ENCODE measurements around the gene EGR2. TPM values are rescaled to one million over a fixed set of nuclear protein-coding genes. Genes with fewer than 3 reads are reported as not detected.

Gene EGR2
- total and polyA plus RNA-seq, 7 donors: 0.24 to 1.2 (median 0.67) TPM

DNA sequence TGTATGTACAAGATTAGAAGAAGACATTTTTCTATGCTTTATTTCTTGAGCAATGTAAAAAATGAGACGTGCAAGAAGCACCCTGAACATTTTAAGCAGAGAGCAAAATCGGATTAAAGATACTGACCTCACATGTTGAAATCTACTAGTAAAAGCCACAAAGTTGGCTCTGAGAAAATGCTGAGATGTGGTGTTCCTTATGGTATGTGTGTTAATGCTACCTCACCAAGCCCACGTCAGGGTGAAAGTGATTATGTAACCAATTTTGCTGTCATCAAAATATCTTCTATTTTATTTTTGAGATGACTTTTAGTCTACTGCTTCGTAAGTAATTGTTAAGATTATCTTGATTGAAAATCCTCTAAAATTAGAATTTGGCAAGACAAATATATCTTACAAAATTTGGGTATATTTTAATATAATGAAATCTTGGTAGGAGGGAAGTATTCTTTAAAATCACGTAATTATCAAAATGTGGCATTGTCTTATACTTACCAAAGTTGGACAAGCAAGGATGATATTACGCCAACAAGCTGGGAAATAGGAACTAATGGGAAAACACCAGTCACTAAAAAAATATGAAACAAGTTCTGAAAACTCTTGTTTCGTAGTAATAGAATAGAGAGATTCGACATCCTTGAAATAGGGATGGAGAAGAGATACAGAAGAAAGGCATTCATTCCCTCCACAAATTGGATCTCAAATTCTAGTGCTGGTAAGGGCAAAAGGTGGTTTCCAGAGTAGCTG is 5.8 kb downstream of the EGR2 start:
- peaks cover 34% of the 10 kb centered on the region for H3K4me1 ChIP-seq
- H3K36me3 ChIP-seq (ENCODE audit: insufficient read depth in 1 of 2, low read depth in 1 of 2): peaks cover 0 to 16% of the 10 kb centered on the region in 2 donors
- ATAC-seq: no peak
- no peak for DNase-seq
- no peak for TF ChIP-seq CTCF (IDR thresholded peaks at IDR 0.05)
- H3K27ac ChIP-seq: no peak overlapping the region
- intact Hi-C loops (cut with DNase I): loop anchor here (10.0 kb wide), 3 partner anchors 274 to 376 kb away; partner anchors contain the start of gene NRBF2 (in 1 of the 2)
- H3K27me3 ChIP-seq (ENCODE audit: insufficient read depth in 3 of 3, low read length in 2 of 3): peaks cover 0 to 18% (median 9%) of the 10 kb centered on the region in 3 donors
- H3K4me3 ChIP-seq: no peak overlapping the region
- WGBS, 3 donors: 92 to 94% (median 93%) methylated on average over 8 of the region's 8 CpGs
- H3K9me3 ChIP-seq: no peaks in the 10 kb centered on the region

DNA sequence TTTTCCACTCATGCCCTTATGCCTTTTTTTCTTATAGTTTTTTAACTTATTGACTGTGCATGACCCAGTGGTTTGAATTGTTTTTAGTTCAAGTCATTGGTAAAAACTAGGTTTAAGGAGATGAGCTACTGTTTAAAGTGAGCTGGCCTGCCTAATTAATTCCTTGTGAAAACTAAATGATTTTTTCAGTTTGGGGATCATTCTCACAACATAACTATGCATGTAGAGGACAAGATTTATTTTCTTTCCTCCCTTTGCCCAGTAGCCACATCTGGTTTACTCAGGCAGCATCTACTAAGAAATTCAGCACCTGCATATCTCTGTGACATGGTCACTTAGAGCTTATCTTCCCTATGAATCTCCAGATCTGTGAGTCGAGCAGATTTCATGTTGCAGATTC is 9.9 kb downstream of the EGR2 start:
- Histone ChIP-seq H3K4me3 (peak overlapping the region; percentile 91), H3K9me3 (no peaks in the 10 kb centered on the region), H3K27ac (peak overlapping the region; percentile 97), H3K36me3 (ENCODE audit: insufficient read depth in 1 of 2, low read depth in 1 of 2) (peaks cover 0 to 11% of the 10 kb centered on the region in 2 donors), H3K27me3 (ENCODE audit: insufficient read depth in 3 of 3, low read length in 2 of 3) (no peaks in the 10 kb centered on the region), H3K4me1 (peaks cover 26% of the 10 kb centered on the region)
- TF ChIP-seq CTCF (IDR thresholded peaks at IDR 0.05): no peak
- WGBS, 3 donors: 10 to 26% (median 13%) methylated on average over 1 of the region's 1 CpG
- ATAC-seq (no peak), DNase-seq (no peak)
- intact Hi-C loops (cut with DNase I): no loop called here

- Histone ChIP-seq H3K4me1 (peaks cover 26% of the 10 kb centered on the region), H3K9me3 (no peaks in the 10 kb centered on the region), H3K27ac (peak overlapping the region; percentile 97), H3K4me3 (peak overlapping the region; percentile 91), H3K27me3 (ENCODE audit: insufficient read depth in 3 of 3, low read length in 2 of 3) (peaks cover 0 to 5% (median 0%) of the 10 kb centered on the region in 3 donors), H3K36me3 (ENCODE audit: insufficient read depth in 1 of 2, low read depth in 1 of 2) (peaks cover 0 to 4% of the 10 kb centered on the region in 2 donors)
- peak; percentile 29 to 60 for DNase-seq
- intact Hi-C loops (cut with DNase I): no loop called here
- no peak for TF ChIP-seq CTCF (IDR thresholded peaks at IDR 0.05)
- WGBS, 3 donors: 1 to 2% (median 2%) methylated on average over 69 to 77 of the region's 77 CpGs
- ATAC-seq: peak; percentile 5 to 39 (median 26)
These were observed 10.7 kb downstream of the EGR2 start for GRCh38 chr10:62805231-62806099.

GRCh38 chr10:62804356-62805230 is 11.6 kb downstream of the EGR2 start, which contains the start of gene ADO:
TSS of gene ADO (plus strand) at chr10:62804720. CDS start at chr10:62805060, 340 bp downstream.
- DNase-seq: peak; percentile 87 to 95
- Histone ChIP-seq H3K4me3 (peak within 1 kb of the TSS; percentile 91), H3K9me3 (no peaks in the 10 kb centered on the region), H3K27ac (peak within 1 kb of the TSS; percentile 97), H3K4me1 (peaks cover 26% of the 10 kb centered on the region), H3K27me3 (ENCODE audit: insufficient read depth in 3 of 3, low read length in 2 of 3) (peaks cover 0 to 8% (median 0%) of the 10 kb centered on the region in 3 donors), H3K36me3 (ENCODE audit: insufficient read depth in 1 of 2, low read depth in 1 of 2) (no peaks in the 10 kb centered on the region)
- intact Hi-C loops (cut with DNase I): loop anchor here in 1 of 2 donors (5.0 kb wide), 1 partner anchor 42 kb away; no protein-coding TSS in a partner anchor
- no peak for TF ChIP-seq CTCF (IDR thresholded peaks at IDR 0.05)
- WGBS, 3 donors: 0% methylated on average over 66 to 87 of the region's 87 CpGs
- ATAC-seq: peak; percentile 95 to 97 (median 96)
